Colon (tissue), 2 donors: Measurements from ENCODE around the gene VAMP1.
"Not testable (repeated sequence)": the region's sequence is repeated elsewhere in the genome, so short reads cannot be mapped to it uniquely, and the experiment has no call there.

Experiments
- FAIRE-seq: peaks from 2 replicates; lab custom pipeline; 2012; peaks lifted over from hg19 to GRCh38; lab: Jason Lieb, UNC
- donor health status: control.
- donor health status: control.

VAMP1 gene, protein sequence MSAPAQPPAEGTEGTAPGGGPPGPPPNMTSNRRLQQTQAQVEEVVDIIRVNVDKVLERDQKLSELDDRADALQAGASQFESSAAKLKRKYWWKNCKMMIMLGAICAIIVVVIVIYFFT

DNA sequence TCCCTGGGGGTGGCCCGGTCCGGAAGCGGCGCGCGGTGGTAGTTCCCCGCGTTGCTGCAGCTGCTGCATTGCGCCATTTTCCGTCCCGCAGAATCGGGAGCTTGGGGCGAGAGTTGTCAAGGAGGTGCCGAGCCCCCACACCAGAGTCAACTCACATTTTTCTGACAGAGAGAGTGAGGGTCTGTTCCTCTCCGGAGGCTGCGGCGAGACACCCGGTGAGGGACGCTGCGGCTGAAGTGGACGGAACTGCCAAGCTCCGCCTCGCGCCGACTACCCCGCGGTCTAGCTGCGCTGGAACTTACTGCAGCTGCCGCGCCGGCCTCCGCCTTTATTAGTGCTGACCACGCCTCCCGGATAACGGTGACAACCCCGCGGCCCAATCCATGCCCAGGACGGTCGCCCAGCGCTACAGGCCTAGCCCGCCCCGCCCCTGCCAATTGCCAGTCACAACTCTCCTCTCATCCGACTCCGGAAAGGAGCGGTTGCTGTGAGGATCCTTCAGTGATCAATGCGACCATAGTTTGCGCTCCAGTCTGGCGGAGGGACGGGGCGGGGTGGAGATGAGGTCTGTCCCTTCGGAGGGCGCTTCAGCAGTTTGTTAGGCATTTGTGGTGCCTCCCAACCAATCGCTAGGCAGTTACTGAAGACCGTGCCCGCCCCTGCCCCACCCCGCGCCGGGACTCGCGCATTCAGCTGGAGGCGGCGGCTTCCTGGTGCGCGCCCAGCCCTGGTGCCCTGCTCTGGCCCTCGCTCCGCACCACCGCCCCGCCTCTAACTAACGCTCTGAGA lies at the start of gene VAMP1:
VAMP1 (minus strand) TSS at position 303 of the 789 bp plus-strand sequence; CDS start at position 157, 146 bp downstream.
- no peak for FAIRE-seq

DNA sequence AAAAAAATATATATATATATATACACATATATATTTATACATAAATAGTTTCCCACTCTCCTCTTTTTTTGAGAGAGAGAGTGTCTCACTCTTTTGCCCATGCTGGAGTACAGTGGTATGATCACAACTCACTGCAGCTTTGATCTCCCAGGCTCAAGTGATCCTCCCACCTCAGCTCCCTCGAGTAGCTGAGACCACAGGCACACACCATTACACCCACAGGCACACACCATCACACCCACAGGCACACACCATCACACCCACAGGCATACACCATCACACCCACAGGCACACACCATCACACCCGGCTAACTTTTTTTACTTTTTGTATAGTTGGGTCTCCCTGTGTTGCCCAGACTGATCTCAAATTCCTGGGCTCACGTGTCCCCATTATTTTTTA lies 49.7 kb upstream of the VAMP1 start:
- FAIRE-seq = no peak

- FAIRE-seq = no peak
These were observed 37.6 kb upstream of the VAMP1 start for GRCh38 chr12:6508087-6508486.

GRCh38 chr12:6507102-6507998 lies 36.9 kb upstream of the VAMP1 start:
- FAIRE-seq = no peak

GRCh38 chr12:6500466-6500865 lies 30.0 kb upstream of the VAMP1 start:
- no peak for FAIRE-seq

DNA sequence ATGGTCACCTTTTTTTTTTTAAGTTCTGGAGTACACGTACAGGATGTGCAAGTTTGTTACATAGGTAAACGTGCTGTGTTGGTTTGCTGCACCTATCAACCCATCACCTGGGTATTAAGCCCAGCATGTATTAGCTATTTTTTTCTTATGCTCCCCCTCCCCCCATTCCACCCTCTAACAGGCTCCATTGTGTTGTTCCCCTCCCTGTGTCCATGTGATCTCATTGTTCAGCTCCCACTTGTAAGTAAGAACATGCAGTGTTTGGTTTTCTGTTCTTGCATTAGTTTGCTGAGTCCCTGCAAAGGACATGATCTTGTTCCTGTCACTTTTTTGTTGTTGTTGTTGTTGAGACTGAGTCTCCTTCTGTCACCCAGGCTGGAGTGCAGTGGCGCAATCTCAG lies 26.8 kb upstream of the VAMP1 start:
- FAIRE-seq = not testable (repeated sequence)

- FAIRE-seq = no peak
These were observed 24.5 kb upstream of the VAMP1 start for GRCh38 chr12:6494968-6495367.

DNA sequence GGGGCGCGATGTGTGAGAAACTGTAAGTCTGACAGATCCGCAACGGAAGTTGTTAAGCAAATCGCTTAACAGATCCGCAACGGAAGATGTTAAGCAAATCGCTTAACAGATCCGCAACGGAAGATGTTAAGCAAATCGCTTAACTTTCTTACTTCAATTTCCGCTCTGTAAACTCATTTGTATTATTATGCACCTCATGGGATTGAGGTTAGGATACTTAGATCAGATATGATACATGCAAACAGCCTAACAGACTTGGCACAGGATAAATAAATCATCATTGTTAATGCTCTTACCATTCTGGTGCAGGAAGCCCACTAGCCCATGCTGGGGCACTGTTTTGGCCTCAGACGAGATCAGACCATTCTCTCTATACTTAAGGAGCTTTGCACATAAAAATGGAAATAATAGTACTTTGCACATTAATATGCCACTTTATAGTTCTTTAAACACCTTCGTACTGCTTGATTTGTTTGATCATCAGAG lies 23.8 kb upstream of the VAMP1 start:
- no peak for FAIRE-seq

DNA sequence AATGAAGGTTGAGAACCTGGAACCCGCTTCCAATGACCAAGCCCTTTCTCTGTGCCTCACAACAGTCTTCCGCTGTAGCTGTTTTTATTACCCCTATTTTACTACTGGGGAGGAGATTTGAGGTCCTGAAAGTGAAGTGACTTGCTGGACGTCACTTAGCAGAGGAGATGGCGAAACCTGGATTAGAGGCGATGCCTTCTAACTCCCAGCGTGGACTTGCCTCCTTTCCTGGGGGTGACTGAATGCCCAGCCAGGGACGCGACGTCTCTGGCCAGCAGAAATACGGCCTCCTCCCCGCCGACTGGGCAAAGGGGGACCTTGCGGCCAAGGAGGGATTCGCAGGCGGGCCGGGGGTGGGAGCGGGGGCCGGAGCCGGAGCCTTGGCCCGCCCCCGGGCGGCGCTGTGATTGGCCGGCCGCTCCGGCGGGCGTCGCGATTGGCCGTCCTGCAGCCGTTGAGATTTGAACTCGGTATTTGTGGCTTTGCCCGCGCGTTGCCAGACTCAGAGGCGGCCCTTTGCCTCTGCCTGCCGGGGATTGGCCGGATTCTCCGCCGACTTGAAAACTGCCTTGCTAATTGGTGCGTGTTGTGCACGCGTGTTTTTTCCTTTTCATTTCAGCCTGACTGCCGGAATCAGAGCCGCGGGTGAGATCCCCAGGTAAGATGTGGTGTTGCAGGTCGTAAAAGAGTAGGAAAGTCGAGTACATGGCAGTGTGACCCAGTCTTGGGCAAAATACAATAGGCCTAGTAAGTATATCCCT lies 23.2 kb upstream of the VAMP1 start, which contains the start of gene NCAPD2:
NCAPD2 (plus strand) TSS at position 606 of the 761 bp plus-strand sequence. CDS start 997 bp downstream, outside the sequence.
- FAIRE-seq = no peak

- FAIRE-seq = no peak
These were observed 22.5 kb upstream of the VAMP1 start, which contains the start of gene MRPL51 for GRCh38 chr12:6492838-6493496. Gene MRPL51 (minus strand): TSS chr12:6493262. CDS start chr12:6493136, 126 bp downstream.

GRCh38 chr12:6490673-6491072 lies 20.2 kb upstream of the VAMP1 start:
- FAIRE-seq = not testable (repeated sequence)

- FAIRE-seq = no peak
These were observed 19.0 kb upstream of the VAMP1 start for GRCh38 chr12:6489449-6489848.

- no peak for FAIRE-seq
These were observed 17.8 kb upstream of the VAMP1 start for GRCh38 chr12:6488240-6488639.

DNA sequence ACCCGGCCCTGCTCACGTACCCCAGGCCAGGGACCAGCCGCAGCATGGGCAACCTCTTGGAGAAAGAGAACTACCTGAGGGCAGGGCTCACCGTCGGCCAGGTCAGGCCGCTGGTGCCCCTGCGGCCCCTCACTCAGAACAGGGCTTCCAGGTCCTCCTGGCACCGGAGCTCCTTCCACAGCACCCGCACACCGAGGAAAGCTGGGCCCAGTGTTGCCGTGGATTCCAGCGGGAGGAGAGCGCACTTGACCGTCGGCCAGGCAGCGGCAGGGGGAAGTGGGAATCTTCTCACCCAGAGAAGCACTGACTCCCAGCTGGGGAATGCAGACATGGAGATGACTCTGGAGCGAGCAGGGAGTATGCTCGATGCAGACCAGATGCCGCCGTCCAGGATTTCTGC lies 7.9 kb upstream of the VAMP1 start:
- no peak for FAIRE-seq

DNA sequence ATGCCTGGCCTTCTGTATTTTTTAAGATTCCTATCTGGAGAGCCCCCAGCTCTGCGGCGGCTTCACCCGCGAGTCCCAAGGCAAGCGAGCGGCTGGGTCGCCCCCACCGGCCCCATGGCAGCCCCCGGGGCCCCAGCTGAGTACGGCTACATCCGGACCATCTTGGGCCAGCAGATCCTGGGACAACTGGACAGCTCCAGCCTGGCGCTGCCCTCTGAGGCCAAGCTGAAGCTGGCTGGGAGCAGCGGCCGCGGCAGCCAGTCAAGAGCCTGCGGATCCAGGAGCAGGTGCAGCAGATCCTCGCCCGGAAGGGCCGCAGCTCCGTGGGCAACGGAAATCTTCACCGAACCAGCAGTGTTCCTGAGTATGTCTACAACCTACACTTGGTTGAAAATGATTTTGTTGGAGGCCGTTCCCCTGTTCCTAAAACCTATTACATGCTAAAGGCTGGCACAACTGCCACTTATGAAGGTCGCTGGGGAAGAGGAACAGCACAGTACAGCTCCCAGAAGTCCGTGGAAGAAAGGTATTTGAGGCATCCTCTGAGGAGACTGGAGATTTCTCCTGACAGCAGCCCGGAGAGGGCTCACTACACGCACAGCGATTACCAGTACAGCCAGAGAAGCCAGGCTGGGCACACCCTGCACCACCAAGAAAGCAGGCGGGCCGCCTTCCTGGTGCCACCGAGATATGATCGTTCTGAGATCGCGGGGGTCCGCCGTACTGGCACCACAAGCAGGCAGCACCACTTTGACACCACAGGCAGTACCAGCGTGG lies 7.3 kb upstream of the VAMP1 start:
- FAIRE-seq = not testable (repeated sequence)

- no peak for FAIRE-seq
These were observed 6.0 kb upstream of the VAMP1 start for GRCh38 chr12:6476489-6476888.

- not testable (repeated sequence) for FAIRE-seq
These were observed 4.9 kb upstream of the VAMP1 start for GRCh38 chr12:6475233-6475975.

DNA sequence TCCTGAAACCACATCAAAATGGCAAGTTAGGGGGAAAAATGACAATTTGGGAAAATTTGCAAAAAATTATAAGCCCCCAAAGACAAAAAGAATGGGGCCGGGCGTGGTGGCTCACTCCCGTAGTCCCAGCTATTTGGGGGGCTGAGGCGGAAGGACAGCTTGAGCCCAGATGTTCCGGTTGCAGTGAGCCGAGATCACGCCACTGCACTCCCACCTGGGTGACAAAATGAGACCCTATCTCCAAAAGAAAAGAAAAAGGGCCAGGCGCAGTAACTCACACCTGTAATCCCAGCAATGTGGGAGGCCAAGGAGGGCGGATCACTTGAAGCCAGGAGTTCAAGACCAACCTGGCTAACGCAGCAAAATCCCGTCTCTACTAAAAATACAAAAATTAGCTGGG lies 2.0 kb upstream of the VAMP1 start:
- no peak for FAIRE-seq

GRCh38 chr12:6471989-6472360 lies 1.5 kb upstream of the VAMP1 start:
- no peak for FAIRE-seq
